Neural cell (in vitro differentiated cells): ENCODE results near the gene CELF4.

Experiments
- EP300 ChIP-seq: fragments of 450-650 bp; conservative IDR thresholded peaks from 2 replicates; pipeline ENCODE4 v1.6.1; 2014; ENCODE audit warnings: antibody characterized with exemption, mild to moderate bottlenecking, moderate library complexity; ENCODE audit not compliant: poor library complexity, severe bottlenecking
- EZH2 ChIP-seq: fragments of 200-600, 300-800 bp; shearing (Covaris generic), sonication (generic); IDR thresholded peaks from 2 replicates; pipeline ENCODE4 v1.6.1; 2014; ENCODE audit warnings: antibody characterized with exemption, low read length, borderline replicate concordance, mild to moderate bottlenecking; ENCODE audit not compliant: insufficient read depth, poor library complexity, severe bottlenecking
- MXI1 ChIP-seq: fragments of 450-650 bp; conservative IDR thresholded peaks from 2 replicates; pipeline ENCODE4 v1.6.1; 2014; ENCODE audit warnings: antibody characterized with exemption, mild to moderate bottlenecking; ENCODE audit not compliant: poor library complexity, severe bottlenecking
- POLR2AphosphoS5 ChIP-seq: IDR thresholded peaks from 2 replicates; pipeline ENCODE4 v1.6.1; 2012
- RAD21 ChIP-seq: fragments of 450-650 bp; conservative IDR thresholded peaks from 2 replicates; pipeline ENCODE4 v1.6.1; 2014; ENCODE audit warnings: antibody characterized with exemption, mild to moderate bottlenecking, moderate library complexity
- REST ChIP-seq: IDR thresholded peaks from 2 replicates; pipeline ENCODE4 v1.6.1; 2012; ENCODE audit warnings: borderline replicate concordance
- SMC3 ChIP-seq: fragments of 450-650 bp; conservative IDR thresholded peaks from 2 replicates; pipeline ENCODE4 v1.6.1; 2014; ENCODE audit warnings: antibody characterized with exemption, mild to moderate bottlenecking, moderate library complexity; ENCODE audit not compliant: poor library complexity
- TAF1 ChIP-seq: IDR thresholded peaks from 2 replicates; pipeline ENCODE4 v1.6.1; 2012; ENCODE audit warnings: low read depth
- TF ChIP-seq, protein P1 (sequence below): fragments of 450-650 bp; IDR thresholded peaks from 2 replicates; pipeline ENCODE4 v1.5.1; 2014; ENCODE audit warnings: antibody characterized with exemption, mild to moderate bottlenecking, moderate library complexity; ENCODE audit not compliant: poor library complexity, severe bottlenecking

GRCh38 chr18:37304012-37304680 lies 261.5 kb downstream of the CELF4 start:
- TF ChIP-seq RAD21 (no peak), POLR2AphosphoS5 (no peak), EP300 (no peak), EZH2 (no peak), SMC3 (no peak), MXI1 (no peak), TAF1 (no peak), REST (no peak)
- TF ChIP-seq, protein P1, sequence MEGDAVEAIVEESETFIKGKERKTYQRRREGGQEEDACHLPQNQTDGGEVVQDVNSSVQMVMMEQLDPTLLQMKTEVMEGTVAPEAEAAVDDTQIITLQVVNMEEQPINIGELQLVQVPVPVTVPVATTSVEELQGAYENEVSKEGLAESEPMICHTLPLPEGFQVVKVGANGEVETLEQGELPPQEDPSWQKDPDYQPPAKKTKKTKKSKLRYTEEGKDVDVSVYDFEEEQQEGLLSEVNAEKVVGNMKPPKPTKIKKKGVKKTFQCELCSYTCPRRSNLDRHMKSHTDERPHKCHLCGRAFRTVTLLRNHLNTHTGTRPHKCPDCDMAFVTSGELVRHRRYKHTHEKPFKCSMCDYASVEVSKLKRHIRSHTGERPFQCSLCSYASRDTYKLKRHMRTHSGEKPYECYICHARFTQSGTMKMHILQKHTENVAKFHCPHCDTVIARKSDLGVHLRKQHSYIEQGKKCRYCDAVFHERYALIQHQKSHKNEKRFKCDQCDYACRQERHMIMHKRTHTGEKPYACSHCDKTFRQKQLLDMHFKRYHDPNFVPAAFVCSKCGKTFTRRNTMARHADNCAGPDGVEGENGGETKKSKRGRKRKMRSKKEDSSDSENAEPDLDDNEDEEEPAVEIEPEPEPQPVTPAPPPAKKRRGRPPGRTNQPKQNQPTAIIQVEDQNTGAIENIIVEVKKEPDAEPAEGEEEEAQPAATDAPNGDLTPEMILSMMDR = no peak
